Activated CD4-positive, alpha-beta T cell treated with anti-CD3 and anti-CD28 coated beads, Interleukin-2, amount 50 U/mL, for 48 hours (primary cell): ENCODE results near the gene SNX30.
A peak's percentile ranks its signal among the peaks of the same experiment; 100 is the strongest.

Experiments used
- DNase-seq, 2 experiments: peaks; one replicate each; pipeline ENCODE4 v3.0.0-alpha.2; 2020

Gene SNX30

DNA sequence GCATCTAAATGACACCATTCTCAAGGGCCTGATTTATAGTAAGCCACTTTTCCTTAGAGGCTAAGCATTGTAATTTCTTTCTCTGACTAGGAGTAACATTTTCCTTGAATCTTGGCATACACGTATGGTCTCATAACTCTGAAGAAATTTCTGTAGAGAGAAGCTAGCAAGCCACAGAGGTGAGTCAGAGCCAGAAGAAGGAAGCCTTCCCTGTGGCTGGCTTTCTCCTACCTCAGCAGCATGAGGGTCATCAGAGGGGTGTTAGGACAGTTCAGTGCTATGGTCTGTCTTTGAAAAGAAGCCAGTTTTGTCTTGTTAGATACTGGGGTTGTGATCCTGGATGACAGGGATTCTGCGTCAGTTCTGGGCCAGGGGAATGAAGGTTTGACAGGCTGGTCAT is 3.2 kb downstream of the SNX30 start:
- DNase-seq: peak; percentile 16 to 32

DNA sequence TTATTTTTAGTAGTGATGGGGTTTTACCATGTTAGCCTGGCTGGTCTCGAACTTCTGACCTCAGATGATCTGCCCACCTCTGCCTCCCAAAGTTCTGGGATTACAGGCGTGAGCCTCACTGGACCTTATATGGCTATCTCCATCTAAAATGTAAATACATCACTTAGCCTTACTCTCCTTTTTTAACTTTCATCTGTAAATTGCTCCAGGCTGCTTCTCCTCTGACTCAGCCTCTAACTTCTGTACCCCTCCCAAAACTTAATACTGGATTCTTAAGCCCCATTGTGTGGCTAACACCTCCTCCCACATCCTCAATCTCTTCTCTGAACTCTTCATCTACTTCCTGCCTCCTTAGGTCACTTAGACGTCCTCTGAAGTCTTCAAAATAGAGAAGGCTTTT is 4.0 kb downstream of the SNX30 start:
- peak; percentile 33 to 49 for DNase-seq

DNA sequence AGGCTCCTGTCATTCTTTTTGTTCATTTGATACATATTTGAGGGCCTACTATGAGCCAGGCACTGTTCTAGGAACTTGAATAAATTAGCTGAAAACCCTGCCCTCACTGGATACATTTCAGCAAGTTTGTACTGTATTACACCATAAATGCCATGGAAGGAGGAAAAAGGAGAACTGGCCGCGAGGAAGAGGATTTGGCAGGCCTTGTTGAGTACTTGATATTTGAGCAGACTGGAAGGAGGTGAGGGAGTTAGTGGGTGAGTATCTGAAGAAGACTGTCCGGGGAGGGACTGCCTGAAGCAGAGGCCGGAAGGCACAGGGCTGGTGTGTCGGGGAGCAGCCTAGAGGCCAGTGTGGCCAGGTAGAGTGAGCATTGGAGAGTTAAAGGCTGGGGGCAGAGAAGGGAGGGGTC is 4.5 kb downstream of the SNX30 start:
- DNase-seq: no peak

DNA sequence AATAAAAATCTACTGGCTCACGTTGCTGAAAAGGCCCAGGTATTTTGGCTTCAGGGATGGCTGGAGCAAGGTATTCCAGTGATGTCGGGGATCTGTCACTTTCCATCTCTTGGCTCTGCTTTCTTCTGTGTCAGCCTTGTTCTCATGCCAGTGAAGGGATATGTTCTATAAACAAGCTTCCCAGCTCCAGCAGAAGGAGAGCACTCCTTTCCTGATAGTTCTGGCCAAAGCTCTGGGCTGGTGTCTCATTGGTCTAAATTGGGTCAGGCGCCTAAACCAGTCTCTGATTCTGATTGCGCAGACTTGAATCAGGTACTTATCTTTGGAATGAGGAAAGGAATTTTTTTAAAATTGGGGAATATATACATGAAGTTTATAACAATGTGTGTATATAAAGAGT is 5.1 kb downstream of the SNX30 start:
- no peak for DNase-seq

DNA sequence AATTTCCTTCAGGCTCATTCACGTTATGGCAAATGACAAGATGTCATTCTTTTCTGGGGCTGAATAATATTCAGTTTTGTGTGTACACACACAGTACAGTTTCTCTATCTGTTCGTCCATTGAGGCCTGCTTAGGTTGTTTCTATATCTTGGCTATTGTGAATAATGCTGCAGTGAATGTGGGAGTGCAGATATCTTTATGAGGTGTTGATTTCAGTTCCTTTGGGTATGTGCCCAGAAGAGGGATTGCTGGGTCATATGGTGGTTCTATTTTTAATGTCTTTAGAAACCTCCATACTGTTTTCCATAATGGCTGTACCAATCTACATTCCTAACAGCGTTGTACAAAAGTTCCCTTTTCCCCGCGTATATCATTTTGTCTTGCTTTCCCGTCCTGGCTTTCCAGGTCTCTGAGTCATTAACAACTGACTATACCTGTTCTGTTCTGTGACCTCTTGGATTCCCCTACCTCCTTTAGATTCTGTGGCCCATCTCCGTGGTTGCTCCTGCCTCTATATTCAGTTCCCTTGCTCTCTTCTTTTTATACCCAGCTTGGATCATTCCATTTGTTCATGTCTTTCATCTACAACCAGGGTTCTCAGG is 6.8 kb downstream of the SNX30 start:
- no peak for DNase-seq

DNA sequence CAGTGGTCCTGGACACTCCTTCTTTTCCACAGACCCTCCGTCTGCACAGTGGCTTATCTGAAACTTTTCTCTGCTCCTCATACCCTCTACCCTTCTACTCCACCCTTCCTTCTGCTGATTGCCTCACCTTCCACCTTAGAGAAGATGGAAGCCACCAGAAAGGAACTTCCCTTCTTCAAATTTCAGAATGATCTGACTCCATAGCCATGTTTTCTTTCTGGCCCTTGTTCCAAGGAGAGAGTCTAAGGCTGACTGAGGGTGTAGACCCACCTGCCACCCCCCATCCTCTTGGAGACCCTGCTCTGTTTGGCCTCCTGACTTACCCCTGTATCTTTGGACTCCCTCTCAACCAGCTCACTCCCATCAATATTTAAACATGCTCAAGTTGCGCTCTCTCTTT is 7.4 kb downstream of the SNX30 start:
- DNase-seq: no peak

DNA sequence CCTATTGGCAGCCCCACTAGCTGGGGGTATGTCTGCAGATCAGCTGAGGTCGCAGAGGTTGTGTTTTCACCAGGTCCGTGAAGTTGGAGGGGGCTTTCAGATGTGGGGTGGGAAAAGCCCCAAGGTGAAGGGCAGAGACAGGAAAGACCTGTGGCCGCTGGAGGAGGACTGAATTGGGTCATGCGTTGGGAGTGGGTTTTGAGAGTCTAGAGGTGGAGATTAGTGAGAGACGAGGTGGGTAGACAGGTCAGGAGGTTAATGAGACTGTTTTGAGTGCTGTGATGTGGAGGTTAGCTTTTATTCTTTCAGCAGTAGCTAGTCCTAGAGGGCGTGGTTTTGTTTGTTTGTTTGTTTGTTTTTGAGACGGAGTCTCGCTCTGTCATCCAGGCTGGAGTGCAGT is 10.3 kb downstream of the SNX30 start:
- DNase-seq: no peak

DNA sequence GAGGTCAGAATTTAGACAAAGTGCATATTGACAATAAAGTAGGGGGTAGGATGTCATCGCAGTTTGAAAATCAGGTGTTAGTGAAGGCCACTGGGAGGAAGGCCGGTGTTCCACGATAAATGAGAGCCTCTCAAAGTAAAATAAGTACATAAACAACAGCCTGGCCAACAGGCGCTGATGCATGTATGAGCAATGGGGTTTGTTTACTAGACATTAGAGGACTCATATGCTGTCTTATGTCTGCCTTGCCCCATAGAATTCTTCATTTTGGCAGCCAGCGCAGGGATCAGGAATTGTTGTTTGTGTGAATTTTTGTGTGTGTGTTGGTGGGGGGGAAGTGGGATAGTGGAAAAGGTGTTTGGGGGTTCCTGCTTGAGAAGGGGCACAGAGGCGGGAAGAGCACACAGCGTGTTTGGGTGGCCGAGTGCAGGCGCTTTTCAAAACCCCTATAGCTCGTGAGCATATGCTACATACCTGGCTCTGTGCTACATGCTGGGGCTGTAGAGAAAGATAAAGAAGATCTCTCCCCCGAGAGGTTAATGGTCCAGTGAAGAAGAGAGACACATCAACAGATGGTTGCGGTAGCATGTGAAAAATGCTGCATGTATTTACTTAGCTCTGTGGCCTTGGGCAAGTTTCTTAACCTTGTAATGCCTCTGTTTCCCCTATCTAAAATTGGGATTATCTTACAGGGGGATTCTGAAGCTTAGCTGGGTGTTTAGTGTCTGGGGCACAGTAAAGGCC is 11.5 kb downstream of the SNX30 start:
- no peak for DNase-seq

DNA sequence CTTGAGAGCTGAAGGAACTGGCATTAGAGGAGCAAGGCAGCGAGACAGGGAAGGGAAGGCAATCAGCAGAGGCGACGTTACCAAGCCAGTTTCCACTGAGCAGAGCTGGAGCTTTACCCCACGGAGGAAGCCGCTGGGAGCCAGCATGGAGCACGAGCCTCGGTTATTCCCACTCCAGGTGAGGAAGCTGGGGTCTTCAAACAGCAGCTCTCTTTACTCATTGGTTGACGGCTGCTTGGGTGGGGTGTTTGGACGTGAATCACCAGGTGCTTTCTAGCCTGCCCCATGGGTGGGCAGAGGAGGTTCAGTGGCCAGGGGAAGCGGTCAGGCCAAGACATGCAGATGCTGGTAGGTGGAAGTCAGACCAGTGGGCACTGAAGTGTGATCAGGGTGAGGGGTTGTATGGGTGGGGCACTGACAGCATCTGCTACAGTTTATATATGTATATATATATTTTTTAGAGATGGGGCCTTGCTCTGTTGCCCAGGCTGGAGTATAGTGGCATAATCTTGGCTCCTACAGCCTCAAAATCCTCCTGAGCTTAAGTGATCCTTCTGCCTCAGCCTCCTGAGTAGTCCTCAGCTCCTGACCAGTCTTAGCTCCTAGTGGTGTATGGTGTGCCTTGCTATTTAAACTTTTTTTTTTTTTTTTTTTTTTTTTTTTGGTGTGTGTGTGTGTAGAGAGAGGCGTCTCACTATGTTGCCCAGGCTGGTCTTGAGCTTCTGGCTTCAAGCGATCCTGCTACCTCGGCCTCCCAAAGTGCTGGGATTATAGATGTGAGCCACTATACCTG is 12.4 kb downstream of the SNX30 start:
- no peak for DNase-seq

DNA sequence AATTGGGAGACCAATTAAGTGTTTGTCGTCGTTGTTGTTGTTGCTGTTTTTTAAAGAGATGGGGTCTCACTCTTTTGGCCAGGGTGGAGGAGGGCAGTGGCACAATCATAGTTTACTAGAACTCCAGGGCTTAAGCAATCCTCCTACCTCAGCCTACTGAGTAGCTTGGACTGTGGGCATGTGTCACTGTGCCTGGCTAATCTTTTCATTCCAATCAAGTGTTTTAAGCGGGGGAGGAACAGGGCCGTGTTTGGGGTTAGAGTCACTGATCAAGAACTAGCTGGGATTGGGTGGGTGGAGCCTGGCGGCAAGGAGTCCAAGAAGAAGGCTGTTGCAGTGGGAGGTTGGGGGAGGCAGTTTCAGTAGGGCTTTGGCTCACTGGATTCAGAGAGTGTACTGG is 13.8 kb downstream of the SNX30 start:
- no peak for DNase-seq

DNA sequence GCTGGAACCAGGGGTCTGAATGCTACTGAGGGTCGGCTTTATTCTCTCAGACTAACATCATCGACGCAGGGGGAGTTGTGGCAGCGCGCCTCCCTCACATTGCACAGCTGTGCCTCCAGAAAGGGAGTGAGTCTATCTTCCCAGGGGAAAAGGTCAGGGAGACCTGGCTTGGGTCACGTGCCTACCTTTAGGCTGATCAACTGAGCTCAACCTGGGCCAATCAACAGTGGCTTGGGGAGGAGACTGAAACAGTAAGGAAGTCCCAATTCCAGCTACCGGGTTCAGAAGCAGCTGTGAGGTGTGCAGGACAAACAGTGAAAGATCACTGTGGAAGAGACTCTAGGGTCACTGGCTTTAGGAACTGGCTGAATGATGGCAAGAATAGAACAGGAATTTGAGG is 14.3 kb downstream of the SNX30 start:
- no peak for DNase-seq

DNA sequence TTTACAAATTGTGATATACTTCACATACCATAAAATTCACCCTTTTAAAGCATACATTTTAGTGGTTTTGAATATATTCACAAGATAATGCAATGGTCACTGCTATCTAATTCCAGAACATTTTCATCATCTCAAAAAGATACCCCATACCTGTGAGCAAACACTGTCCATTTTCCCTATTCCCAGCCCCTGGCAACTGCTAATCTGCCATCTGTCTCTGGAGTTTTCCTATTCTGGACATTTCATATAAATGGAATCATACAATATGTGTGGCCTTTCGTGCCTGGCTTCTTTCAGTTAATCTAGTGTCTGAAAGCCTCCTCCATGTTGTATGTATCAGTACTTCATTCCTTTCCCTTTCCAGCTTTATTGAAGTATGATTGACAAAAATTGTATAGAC is 14.7 kb downstream of the SNX30 start:
- DNase-seq: no peak

DNA sequence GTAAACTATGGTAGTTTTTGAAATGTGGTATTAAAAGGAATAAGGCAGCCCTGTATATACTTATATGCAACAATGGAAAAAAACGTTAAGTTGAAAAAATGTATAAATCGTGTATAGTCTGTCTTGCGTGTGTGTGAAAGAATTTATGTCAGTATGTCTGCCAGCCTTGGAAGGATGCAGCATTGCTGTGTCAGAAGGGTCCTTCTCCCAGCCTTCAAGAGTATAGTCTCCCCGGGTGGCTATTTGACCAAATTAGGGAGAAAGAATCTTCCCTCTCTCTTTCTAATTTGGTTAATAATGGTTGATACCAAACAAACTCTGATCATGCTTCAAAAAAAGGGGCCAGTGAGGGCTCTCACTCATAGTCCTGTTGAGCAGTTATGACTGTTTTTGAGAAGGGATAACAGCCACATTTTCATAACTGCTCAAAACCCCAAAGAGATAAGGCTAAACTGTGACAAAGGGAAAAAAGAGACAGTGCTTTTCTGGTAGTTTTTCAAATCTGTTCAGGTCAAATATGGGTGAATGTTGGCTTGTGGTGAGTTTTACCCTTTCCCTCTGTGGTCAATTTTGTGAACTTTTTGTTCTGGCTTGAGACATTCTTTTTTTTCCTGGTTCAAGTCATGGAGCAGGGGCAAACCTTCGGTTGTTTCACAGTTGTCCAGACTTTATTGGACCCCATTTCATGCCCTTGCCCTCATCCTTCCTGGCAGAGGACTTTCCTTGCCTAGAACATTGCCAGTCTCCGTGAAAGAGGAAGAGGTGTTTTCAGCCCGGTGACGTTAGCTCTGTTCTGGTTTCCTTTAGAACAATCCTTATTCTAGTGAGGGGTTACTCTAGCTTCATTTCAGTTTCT is 21.0 kb downstream of the SNX30 start:
- no peak for DNase-seq

DNA sequence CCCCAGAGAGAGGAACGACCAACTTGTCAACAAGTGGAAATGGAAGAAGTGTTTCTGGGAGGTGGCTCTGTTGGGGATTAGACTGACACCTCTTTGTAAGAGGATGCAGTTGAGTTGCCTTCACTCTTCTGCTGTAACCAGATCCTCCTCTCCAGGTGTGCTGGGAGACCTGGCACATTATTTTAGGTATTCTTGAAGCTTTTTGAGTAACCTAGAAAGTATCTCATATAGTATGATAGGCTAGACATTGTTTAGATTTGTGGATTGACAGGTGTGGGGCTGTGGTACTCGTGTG is 21.6 kb downstream of the SNX30 start:
- DNase-seq: no peak

DNA sequence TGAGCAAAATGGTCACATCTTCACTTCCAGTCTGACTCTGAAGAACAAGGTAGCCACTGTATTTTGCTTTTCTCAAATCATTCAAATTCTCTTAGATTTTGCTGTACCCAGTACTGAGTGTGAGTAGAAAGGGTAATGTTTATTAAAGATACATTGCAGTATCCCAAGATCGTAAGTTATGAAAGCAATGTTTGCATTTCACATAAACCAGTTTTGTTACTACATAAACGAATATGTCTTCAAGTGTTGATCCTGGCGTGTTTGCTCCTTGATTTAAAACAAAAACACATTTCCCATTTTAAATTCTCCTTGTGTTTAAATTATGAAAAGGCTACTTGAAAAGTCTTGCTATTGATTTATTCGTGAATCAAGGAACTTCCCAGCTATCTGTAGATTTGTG is 22.0 kb downstream of the SNX30 start:
- DNase-seq: no peak

DNA sequence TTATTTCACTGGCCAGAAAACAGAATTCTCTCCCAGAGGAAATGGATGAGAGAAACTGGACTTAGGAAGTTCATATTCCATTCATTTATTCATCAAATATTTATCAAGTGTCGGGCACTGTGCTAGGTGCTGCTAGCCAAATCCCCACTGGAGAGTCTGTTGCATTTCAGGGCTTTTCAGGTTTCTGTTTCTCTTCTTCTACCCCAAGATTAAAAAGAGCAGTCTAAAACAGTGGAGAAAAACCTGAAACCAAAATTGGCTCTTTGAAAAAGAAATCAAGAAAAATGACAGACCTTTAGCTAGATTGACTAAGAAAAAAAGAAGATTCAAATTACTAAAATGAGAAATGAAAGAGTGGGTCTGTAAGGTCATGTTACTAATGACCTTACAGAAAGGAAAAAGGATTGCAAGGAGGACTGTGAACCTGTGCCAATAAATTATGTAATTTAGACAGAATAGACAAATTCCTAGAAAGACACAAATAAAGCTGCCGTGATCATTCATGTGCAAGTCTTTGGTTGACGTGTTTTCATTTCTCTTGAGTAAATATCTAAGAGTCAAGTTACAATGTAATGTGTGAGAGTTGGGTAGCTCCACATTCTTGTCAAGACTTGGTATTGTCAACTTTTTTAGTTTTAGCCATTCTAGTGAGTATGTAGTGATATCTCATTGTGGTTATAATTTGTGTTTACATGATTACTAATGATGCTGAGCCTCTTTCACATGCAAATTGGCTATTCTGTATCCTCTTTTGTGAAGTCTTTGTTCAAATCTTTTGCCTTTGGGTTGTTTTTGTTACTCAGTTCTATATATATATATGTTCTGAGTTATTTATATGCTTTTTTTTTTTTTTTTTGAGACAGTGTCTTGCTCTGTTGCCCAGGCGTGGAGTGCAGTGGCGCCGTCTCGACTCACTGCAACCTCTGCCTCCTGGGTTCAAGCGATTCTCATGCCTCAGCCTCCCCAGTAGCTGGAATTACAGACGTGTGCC is 23.7 kb downstream of the SNX30 start:
- DNase-seq: no peak

DNA sequence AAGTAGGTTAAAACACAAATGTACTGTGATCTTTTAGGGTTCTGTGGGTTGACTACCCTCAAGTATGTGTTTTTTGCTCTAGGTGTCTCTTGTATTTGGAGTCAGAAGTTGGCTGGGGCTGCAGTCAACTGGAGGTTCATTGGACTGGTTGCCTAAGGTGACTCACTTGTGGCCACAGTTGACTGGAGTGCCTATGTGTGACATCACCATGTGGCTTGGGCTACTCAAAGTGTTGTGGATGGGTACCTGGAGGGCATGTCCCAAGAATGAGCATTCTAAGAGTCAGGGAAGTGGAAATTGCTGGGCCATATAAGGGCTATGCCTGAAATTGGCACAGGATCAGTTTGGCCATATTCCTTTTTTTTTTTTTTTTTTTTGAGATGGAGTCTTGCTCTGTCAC is 27.4 kb downstream of the SNX30 start:
- DNase-seq: peak; percentile 13 to 27

DNA sequence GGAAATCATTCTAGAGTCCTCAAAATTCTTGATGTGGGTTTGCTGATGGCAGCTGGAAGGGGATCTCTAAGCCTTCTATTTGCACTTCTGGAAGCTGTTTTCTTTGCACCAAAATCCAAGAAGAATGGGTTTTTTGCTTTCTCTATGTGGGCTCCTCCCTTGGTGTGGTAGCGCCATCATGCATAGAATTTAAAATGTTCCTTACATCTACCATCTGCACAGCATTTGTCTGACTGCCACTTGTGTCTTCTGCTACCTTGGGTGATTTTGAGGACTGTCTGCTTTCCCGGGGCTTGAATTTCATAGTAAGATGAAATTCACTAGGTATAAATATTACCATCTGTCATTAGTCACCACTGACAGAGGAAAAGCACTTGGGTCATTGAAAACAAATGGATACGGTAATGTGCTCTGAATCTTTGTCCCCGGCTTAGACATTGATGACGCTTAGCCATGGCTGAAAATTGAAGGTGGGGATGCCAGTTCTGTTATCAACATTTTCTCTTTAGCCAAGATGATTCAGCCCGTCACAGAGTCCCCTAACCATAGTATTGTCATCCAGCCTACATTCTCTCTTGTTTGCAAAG is 30.0 kb downstream of the SNX30 start:
- no peak for DNase-seq

DNA sequence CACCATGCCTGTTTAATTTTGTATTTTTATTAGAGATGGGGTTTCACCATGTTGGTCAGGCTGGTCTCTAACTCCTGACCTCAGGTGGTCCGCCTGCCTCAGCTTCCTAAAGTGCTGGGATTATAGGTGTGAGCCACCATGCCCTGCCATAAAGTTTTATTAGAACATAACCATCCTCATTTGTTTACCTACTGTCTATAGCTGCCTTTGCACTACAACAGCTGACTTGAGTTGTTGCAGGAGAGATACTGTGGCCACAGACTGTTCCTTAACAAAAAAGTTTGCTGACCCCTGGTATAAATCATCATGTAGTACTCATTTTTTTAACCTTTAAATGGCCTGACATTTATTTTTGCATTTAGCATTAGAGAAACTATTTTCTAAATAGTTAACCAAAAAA is 31.7 kb downstream of the SNX30 start:
- no peak for DNase-seq

DNA sequence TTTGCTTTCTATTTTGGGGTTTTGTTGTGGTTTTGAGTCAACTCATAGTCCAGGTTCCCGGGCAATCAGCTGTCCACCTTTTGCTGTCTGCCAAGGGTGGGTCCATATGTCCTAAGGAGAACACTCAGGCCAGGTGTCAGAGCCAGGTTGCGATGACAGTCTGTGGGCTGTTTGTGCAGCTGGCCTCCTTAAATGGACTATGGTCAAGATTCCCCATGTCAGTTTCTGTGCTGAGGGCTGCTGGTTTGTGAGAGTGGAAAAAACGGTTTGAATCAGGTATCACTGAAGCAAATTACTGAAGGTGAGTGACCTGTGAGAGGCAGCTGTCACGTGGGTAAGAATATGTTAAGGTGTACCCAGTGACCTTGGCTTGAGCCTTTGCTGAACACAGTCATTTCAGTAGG is 33.0 kb downstream of the SNX30 start:
- no peak for DNase-seq

DNA sequence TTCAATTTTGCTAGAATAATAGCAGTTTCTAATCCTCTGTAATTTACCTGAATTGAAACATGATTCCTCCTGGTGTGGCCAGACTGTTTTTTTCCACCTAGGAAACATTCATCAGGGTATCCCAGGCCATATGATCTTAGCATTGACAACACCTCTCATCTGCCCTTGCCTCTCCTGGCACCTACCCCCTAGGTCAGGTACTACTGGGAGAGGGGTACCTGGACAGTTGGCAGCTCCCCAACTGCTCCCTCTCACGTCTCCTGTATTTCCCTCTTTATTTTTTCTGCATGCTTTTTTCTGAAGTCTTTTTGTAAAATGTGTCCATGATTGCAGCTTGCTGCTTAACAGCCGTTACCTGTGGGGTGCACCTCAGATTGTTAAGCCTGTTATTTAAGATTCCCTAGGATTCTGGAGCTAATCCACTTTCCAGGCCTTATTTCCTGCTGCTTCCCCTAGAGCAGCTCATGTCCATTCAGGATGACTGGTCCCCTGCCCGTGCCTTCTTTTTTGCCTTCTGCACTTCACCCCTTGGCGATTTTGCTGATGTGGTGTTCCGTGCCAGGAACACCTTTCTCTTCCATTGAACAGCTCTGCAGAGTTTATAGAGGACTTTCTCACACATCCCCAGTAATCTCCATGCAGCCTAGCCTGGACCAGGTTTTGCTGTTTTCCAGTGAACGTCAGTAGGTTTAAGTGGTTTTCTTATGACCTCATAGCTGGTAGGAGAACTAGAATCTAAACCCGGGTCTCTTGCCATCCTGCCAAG is 33.6 kb downstream of the SNX30 start:
- DNase-seq: no peak
